ENCODE measurements around the gene VIM.
A peak's percentile ranks its signal among the peaks of the same experiment; 100 is the strongest.

VIM gene

DNA sequence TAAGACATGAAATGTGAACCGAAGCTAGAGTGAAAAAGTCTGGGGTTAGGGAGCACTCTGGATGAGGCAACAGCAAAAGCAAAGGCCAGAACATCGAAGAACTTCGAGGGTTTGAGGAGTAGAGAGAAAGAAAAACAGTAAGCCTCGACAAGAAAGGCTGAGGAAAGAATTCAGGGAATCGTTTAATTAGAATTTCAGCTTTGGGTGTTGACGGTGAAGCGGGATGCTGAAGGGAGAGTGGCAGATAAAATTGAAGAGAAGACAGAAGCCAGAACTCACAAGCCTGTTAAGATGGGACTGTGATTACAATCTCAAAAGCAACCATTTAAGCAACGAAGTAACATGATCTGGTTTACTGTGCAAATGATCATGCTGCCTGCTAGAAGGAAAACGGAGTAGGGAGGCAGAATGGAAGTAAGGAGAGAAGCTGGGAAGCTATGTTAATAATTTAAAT is 28.7 kb upstream of the VIM start:
- peaks cover 4% of the 10 kb centered on the region; the same call in 1 of the 2 replicates for H3K4me1 ChIP-seq (ENCODE audit: control insufficient read depth, insufficient read depth, low read length)
- no peaks in the 10 kb centered on the region for H3K36me3 ChIP-seq (ENCODE audit: control insufficient read depth in 2 of 2, insufficient read depth in 1 of 2, low read length in 2 of 2)
- H3K27ac ChIP-seq (ENCODE audit: extremely low read depth, low read depth, low read length) = peak overlapping the region; percentile 60
- POLR2A ChIA-PET = interaction anchor here (2.9 to 3.7 kb wide), 2 partner anchors 30 to 34 kb away, joined by 19 to 78 read pairs; partner anchors contain the start of gene VIM
- no peak overlapping the region for H3K4me3 ChIP-seq (ENCODE audit: low read depth, low read length)
- no peaks in the 10 kb centered on the region for H3K9me3 ChIP-seq (ENCODE audit: control insufficient read depth, insufficient read depth, low read depth, low read length)
- CTCF ChIA-PET = interaction anchor here (0.7 to 1.1 kb wide), 3 partner anchors 28 to 44 kb away, joined by 3 to 5 read pairs (median 3); no protein-coding TSS in a partner anchor
- TF ChIP-seq, protein P1, sequence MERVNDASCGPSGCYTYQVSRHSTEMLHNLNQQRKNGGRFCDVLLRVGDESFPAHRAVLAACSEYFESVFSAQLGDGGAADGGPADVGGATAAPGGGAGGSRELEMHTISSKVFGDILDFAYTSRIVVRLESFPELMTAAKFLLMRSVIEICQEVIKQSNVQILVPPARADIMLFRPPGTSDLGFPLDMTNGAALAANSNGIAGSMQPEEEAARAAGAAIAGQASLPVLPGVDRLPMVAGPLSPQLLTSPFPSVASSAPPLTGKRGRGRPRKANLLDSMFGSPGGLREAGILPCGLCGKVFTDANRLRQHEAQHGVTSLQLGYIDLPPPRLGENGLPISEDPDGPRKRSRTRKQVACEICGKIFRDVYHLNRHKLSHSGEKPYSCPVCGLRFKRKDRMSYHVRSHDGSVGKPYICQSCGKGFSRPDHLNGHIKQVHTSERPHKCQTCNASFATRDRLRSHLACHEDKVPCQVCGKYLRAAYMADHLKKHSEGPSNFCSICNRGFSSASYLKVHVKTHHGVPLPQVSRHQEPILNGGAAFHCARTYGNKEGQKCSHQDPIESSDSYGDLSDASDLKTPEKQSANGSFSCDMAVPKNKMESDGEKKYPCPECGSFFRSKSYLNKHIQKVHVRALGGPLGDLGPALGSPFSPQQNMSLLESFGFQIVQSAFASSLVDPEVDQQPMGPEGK (tag by site-specific recombination; IDR thresholded peaks at IDR 0.05) = peak; percentile 47
- TF ChIP-seq ZNF362 (tag by site-specific recombination; IDR thresholded peaks at IDR 0.05) (no peak), IKZF3 (tag by site-specific recombination; IDR thresholded peaks at IDR 0.05) (peak; percentile 94), ZNF211 (tag by site-specific recombination; IDR thresholded peaks at IDR 0.05; ENCODE audit: low read depth) (no peak), TRIM28 (IDR thresholded peaks at IDR 0.05; ENCODE audit: borderline replicate concordance, low read length) (peak; percentile 81), ZNF138 (tag by site-specific recombination; IDR thresholded peaks at IDR 0.05; ENCODE audit: borderline replicate concordance) (no peak), ZFP69B (tag by site-specific recombination; IDR thresholded peaks at IDR 0.05) (0 out of 2 replicates have a peak, but pooled peaks have one; percentile 16), ZNF677 (tag by site-specific recombination; IDR thresholded peaks at IDR 0.05) (peak; percentile 98), ZNF114 (tag by site-specific recombination; IDR thresholded peaks at IDR 0.05) (no peak), ZNF777 (tag by site-specific recombination; IDR thresholded peaks at IDR 0.05; ENCODE audit: borderline replicate concordance) (no peak), ZNF394 (tag by site-specific recombination; IDR thresholded peaks at IDR 0.05; ENCODE audit: borderline replicate concordance) (peak; percentile 94), ZNF354C (tag by site-specific recombination; IDR thresholded peaks at IDR 0.05; ENCODE audit: borderline replicate concordance, low read depth) (no peak), SCRT1 (tag by site-specific recombination; IDR thresholded peaks at IDR 0.05; ENCODE audit: borderline replicate concordance) (no peak), PRDM1 (tag by site-specific recombination; IDR thresholded peaks at IDR 0.05) (peak; percentile 64), ZNF324 (tag by site-specific recombination; IDR thresholded peaks at IDR 0.05) (0 out of 2 replicates have a peak, but pooled peaks have one; percentile 43), ZSCAN5A (tag by site-specific recombination; IDR thresholded peaks at IDR 0.05) (no peak), MEIS1 (CRISPR knock-in tag; IDR thresholded peaks at IDR 0.05; ENCODE audit: borderline replicate concordance) (no peak), ZNF202 (tag by site-specific recombination; IDR thresholded peaks at IDR 0.05; ENCODE audit: borderline replicate concordance) (no peak), ZNF274 (IDR thresholded peaks at IDR 0.05; ENCODE audit: low read length) (no peak), ZNF274 (tag by site-specific recombination; IDR thresholded peaks at IDR 0.05; ENCODE audit: borderline replicate concordance) (no peak), ZNF10 (tag by site-specific recombination; IDR thresholded peaks at IDR 0.05) (0 out of 2 replicates have a peak, but pooled peaks have one; percentile 11), FEZF1 (tag by site-specific recombination; IDR thresholded peaks at IDR 0.05) (peak; percentile 68), RBAK (tag by site-specific recombination; IDR thresholded peaks at IDR 0.05) (no peak)
- TF ChIP-seq, protein P2, sequence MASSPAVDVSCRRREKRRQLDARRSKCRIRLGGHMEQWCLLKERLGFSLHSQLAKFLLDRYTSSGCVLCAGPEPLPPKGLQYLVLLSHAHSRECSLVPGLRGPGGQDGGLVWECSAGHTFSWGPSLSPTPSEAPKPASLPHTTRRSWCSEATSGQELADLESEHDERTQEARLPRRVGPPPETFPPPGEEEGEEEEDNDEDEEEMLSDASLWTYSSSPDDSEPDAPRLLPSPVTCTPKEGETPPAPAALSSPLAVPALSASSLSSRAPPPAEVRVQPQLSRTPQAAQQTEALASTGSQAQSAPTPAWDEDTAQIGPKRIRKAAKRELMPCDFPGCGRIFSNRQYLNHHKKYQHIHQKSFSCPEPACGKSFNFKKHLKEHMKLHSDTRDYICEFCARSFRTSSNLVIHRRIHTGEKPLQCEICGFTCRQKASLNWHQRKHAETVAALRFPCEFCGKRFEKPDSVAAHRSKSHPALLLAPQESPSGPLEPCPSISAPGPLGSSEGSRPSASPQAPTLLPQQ (tag by site-specific recombination; IDR thresholded peaks at IDR 0.05) = peak; percentile 57
- TF ChIP-seq, protein P3, sequence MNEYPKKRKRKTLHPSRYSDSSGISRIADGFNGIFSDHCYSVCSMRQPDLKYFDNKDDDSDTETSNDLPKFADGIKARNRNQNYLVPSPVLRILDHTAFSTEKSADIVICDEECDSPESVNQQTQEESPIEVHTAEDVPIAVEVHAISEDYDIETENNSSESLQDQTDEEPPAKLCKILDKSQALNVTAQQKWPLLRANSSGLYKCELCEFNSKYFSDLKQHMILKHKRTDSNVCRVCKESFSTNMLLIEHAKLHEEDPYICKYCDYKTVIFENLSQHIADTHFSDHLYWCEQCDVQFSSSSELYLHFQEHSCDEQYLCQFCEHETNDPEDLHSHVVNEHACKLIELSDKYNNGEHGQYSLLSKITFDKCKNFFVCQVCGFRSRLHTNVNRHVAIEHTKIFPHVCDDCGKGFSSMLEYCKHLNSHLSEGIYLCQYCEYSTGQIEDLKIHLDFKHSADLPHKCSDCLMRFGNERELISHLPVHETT (tag by site-specific recombination; IDR thresholded peaks at IDR 0.05) = no peak
- TF ChIP-seq, protein P4, sequence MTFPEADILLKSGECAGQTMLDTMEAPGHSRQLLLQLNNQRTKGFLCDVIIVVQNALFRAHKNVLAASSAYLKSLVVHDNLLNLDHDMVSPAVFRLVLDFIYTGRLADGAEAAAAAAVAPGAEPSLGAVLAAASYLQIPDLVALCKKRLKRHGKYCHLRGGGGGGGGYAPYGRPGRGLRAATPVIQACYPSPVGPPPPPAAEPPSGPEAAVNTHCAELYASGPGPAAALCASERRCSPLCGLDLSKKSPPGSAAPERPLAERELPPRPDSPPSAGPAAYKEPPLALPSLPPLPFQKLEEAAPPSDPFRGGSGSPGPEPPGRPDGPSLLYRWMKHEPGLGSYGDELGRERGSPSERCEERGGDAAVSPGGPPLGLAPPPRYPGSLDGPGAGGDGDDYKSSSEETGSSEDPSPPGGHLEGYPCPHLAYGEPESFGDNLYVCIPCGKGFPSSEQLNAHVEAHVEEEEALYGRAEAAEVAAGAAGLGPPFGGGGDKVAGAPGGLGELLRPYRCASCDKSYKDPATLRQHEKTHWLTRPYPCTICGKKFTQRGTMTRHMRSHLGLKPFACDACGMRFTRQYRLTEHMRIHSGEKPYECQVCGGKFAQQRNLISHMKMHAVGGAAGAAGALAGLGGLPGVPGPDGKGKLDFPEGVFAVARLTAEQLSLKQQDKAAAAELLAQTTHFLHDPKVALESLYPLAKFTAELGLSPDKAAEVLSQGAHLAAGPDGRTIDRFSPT (tag by site-specific recombination; IDR thresholded peaks at IDR 0.05) = peak; percentile 33; the same call in 1 of the 2 replicates

Measured in HEK293 (cell line).